Medulla oblongata (tissue), 1 donor: ENCODE results near the gene KIF23.

Experiments
- DNase-seq: peaks from one replicate; pipeline ENCODE4 v3.0.0-alpha.2; 2015; ENCODE audit errors: extremely low spot score

Gene KIF23

DNA sequence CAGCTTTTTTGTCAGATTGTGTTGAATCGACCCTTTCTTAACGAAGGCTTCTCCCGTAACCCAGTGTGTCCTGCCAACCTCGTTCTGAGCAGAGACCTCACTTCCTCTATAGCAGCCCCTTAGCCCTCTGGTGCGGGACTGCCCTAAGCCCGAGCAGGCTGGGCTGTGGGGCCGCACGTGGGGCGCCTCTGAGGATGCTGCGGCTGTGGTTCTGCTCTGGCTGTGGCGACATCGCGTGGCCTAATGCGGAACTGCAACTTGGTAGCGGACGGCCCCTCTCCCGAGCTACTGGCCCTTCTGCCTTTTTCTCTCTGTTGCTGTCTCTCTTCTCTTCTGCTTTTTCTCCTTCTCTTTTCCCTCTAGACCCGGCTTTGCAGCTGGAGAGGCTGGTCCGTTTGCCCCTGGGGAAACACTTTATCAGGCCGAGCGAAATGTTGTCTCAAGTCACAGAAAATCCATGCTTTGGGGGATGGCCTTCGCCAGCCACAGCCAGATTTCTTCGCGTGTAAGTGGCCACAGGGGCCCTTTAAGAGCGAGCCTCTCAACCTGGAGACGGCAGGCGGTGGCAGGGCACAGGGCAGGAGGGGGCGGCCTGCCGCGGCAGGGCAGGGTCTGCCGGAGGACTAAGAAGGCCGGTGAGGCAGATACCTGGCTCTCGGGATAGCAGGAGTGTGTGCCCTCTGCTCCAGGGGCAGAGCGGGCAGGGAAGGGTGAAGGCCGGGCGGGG, 19.4 kb upstream of the KIF23 start:
- DNase-seq = peak; percentile 81

DNA sequence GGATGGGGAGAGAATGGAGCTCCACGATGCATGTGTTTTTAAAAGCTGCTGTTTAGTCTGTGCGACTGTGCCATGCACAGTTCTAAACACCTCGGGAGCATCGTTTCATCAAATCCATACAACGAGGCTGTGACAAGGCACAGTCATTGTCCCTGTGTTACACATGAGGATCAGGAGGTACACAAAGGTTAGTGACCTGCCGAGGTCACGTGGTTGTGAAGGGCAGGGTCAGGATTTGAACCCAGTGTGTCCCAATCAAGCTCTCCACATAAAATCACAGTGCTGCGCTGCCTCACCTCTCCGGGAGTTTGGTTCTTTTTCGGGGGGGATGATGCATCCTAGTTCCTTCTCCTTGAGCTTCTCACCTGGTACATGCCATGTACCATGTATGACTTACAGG, 18.7 kb upstream of the KIF23 start:
- DNase-seq = no peak

GRCh38 chr15:69395991-69396390, 18.2 kb upstream of the KIF23 start:
- DNase-seq = no peak

DNA sequence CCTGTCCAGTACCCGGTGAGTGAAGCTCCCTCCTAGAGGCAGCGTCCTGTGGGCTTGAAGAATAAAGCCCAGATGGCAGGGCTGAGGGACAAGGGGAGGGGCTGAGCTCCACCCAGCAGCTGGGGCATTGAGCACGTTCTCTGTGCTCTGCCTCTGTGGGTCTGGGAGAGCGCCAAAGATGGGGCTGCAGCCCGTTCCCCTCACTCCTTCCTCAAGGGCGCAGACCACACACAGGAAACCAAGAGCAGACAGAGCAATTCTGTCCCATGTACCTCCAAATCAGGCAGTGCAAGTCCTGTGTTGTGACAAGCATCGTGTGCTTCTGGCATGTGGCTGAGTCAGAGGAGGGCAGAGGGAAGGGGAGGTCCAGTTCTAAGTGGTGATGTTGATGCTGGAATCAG, 15.7 kb upstream of the KIF23 start:
- no peak for DNase-seq

DNA sequence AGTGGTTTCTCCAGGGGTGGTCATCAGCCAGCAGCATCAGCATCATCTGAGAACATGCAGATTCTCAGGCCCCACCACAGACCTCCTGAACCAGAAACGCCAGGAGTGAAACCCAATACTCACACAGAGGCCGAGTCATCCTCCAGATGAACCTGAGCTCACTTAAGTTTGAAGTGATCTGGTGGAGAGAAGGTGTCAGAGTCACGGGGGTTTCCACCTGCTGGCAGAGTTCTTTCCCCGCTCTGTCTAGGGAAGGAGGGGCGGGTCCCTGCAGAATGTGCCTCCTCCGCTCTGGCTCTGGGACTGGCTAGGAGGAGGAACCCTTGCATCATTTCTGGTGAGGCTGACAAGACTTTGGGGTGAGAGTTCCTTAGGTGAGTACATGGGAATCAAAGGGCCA, 13.3 kb upstream of the KIF23 start:
- DNase-seq = no peak

- DNase-seq = no peak
Measured at GRCh38 chr15:69402816-69403215, 11.3 kb upstream of the KIF23 start.

DNA sequence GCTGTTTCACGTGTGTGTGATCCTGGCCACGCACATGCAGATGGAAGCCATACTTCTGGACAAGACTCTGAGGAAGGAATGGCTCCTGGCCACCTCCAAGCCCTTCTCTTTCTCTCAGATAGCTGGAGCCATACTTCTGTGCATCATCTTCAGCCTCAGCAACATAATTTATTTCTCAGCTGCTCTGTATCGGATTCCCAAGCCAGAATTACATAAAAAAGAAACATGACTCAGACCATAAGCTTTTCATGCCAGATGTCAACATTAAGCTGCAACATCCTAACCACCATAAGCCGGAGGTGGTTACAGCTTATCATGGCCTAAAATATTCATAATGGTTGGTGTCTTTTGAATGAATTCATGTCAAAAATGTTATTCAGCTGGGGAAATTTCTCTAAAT, 10.6 kb upstream of the KIF23 start:
- DNase-seq = no peak

DNA sequence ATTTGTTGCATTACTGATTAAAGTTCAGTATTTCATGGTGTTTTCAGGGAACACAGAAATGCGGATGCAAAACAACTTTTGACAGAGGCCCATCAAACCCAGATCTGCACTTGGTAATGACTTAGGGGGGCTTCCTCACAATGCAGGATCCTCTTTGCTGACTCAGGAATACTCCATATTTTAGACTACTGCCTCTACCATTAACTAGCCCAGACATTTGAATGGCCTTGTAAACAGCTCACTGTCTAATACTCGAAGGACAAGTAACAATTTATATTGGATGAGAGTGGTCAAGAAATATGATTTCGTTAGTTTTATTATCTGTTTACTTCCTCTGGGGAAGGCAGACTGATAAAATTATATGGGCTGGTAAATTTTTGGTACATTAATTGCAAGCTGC, 9.0 kb upstream of the KIF23 start:
- no peak for DNase-seq

DNA sequence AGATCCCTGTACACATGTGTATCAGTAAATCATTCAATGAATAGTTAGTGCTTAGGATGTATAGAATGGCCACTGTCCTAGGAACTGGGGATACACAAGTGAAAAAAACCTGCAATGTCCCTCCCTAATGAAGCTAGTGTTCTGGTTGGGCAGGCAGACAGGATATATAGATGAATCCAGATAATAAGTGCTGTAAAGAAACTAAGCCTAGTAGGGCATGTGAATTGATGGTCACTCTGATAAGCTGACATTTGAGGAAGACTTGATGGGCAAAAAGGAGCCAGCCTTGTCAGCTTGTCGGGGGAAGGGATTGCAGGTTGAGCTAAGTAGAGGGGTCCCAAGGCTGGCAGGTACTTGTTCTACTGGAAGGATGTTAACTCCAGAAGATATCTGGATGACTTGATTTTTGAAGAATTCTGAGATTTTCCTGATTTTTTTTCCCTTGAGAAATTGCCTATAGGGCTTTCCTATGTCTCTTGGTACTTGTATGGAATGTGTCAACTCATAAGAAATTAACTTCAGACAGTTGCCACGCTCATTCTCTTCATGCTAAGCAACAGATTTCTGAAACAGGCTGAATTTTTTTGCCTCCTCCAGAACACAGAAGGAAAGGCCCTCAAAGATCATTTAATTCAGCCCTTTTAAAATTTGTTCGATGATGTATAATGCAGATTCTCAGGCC, 6.3 kb upstream of the KIF23 start:
- no peak for DNase-seq

- DNase-seq = no peak
Measured at GRCh38 chr15:69408841-69409240, 5.3 kb upstream of the KIF23 start.

GRCh38 chr15:69410248-69410874, 3.8 kb upstream of the KIF23 start:
- DNase-seq = no peak

- no peak for DNase-seq
Measured at GRCh38 chr15:69412274-69412673, 1.9 kb upstream of the KIF23 start.

GRCh38 chr15:69412701-69413100, 1.4 kb upstream of the KIF23 start:
- no peak for DNase-seq

- DNase-seq = no peak
Measured at GRCh38 chr15:69414701-69415167, 585 bp downstream of the KIF23 start.

DNA sequence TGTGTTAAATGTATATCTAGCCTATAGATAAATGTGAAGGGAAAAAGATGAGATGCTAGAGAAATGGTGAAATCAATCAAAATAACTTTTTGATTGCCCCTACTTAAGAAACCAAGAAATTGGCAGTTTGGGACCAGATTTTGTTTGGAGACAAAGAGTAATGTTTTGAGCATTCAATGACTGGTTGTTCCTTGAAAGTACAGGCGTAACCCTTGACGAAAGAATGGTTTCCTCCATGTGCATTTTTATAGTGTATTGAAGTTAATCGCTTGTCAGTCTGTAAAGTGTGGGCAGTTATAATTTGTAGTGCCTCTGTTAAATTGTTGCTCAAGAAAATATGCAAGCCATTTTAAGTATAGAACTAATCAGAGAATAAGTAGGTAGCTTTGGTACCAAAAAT, 1.2 kb downstream of the KIF23 start:
- no peak for DNase-seq

- no peak for DNase-seq
Measured at GRCh38 chr15:69417581-69417980, 3.4 kb downstream of the KIF23 start.

GRCh38 chr15:69421498-69421897, 7.3 kb downstream of the KIF23 start:
- no peak for DNase-seq

DNA sequence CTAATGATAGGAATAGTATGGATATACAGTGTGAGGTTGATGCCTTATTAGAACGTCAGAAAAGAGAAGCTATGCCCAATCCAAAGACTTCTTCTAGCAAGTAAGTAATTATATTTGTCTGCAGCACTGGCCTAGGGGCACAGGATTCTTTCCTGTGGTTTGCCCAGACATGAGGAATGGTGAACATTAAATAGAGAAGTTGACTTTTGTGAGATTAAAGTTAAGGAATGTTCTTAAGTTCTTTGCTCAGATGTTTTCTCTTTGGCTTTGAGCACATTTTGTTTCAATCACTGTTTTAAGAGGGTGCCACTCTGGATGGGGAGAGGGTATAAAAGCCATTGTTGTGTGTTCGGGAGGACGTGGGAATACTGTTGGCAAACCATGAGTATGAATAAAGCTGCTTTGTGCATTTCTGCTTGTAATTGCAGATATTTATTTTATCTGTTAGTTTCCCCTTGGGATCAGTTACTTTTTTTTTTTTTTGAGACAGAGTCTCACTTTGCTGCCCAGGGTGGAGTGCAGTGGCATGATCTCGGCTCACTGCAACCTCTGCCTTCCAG, 8.3 kb downstream of the KIF23 start:
- no peak for DNase-seq

DNA sequence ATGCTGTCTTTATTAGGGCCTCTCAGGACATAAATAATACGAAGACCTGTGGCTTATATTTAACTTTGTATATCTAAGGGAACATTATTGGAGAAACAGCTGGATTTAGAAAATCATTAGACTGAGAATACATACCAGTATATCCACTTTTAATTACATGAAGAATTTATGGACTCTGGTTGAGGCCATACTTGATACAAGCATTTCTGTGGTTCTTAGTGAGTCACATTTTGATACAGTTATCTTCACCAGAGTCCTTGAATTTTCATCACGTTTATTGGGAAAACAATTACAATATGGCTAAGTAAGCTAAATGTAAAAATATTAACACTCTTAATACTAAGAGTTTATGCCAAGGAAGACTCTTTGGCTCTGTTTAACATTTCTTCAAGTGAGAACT, 9.9 kb downstream of the KIF23 start:
- no peak for DNase-seq

- no peak for DNase-seq
Measured at GRCh38 chr15:69424748-69425413, 10.7 kb downstream of the KIF23 start.

GRCh38 chr15:69433831-69434230, 19.7 kb downstream of the KIF23 start:
- no peak for DNase-seq

GRCh38 chr15:69434238-69434637, 20.1 kb downstream of the KIF23 start:
- no peak for DNase-seq
